SK-N-SH (cell line): ENCODE results near the gene PCDHA5. TPM values are rescaled to one million over a fixed set of nuclear protein-coding genes. Genes with fewer than 3 reads are reported as not detected.
"Not testable (repeated sequence)": the region's sequence is repeated elsewhere in the genome, so short reads cannot be mapped to it uniquely, and the experiment has no call there.

Experiments
- CTCF ChIA-PET: fragments of 300-600, 350-600 bp; formaldehyde crosslinking; extraction: SDS; loops from one replicate; lab custom pipeline; 2021; lab: Yijun Ruan, JAX
- POLR2A ChIA-PET: fragments of 350-600 bp; sonication (Branson Sonifier 250); formaldehyde crosslinking; extraction: SDS; loops from one replicate; lab custom pipeline; 2020; ENCODE audit warnings: antibody characterized with exemption, inconsistent platforms; lab: Yijun Ruan, JAX
- DNase-seq: peaks from one replicate; pipeline ENCODE4 v3.0.0; 2012
- H2AFZ ChIP-seq: fragments of 200-600 bp; sonication (generic); 2 replicates; pipeline ENCODE4 v1.8.1; 2016; ENCODE audit warnings: antibody characterized with exemption, mild to moderate bottlenecking, low read depth
- H3F3A ChIP-seq: fragments of 200-600 bp; sonication (generic); replicated peaks from 2 replicates; pipeline ENCODE3; 2016; ENCODE audit warnings: antibody characterized with exemption, mild to moderate bottlenecking; ENCODE audit not compliant: insufficient read depth
- H3K27ac ChIP-seq, 2 experiments: fragments of 200-500 bp in 1 of 2; fragments of 200-600 bp in 1 of 2; sonication (Bioruptor generic) in 1 of 2; sonication (generic), shearing (Covaris generic) in 1 of 2; 2 replicates each; pipeline versions ENCODE4 v1.5.1 to v1.6.1; 2014 to 2016; ENCODE audit warnings: low read depth in 2 of 2, inconsistent platforms in 1 of 2, low read length in 1 of 2, mild to moderate bottlenecking in 1 of 2, mixed read lengths in 1 of 2
- H3K27me3 ChIP-seq: fragments of 200-600 bp; sonication (generic), shearing (Covaris generic); 2 replicates; pipeline ENCODE4 v1.6.1; 2016; ENCODE audit warnings: mixed run types; ENCODE audit not compliant: insufficient read depth
- H3K36me3 ChIP-seq, 2 experiments: fragments of 200-500 bp in 1 of 2; fragments of 200-600 bp in 1 of 2; sonication (Bioruptor generic) in 1 of 2; sonication (generic) in 1 of 2; replicated peaks in 1 of 2; 2 replicates each; pipeline versions ENCODE3 to v1.5.1; 2014 to 2016; ENCODE audit warnings: low read length in 1 of 2, mild to moderate bottlenecking in 1 of 2; ENCODE audit not compliant: insufficient read depth in 2 of 2, control insufficient read depth in 1 of 2
- H3K4me1 ChIP-seq, 2 experiments: fragments of 200-500 bp in 1 of 2; fragments of 200-600 bp in 1 of 2; sonication (Bioruptor generic) in 1 of 2; sonication (generic), shearing (Covaris generic) in 1 of 2; 2 replicates each; pipeline versions ENCODE4 v1.5.1 to v1.6.1; 2014 to 2016; ENCODE audit warnings: low read depth in 1 of 2, low read length in 1 of 2, mixed run types in 1 of 2; ENCODE audit not compliant: insufficient read depth in 2 of 2, control insufficient read depth in 1 of 2
- H3K4me2 ChIP-seq: fragments of 200-600 bp; sonication (generic), shearing (Covaris generic); 2 replicates; pipeline ENCODE4 v1.6.1; 2017; ENCODE audit warnings: mixed run types
- H3K4me3 ChIP-seq, 2 experiments: fragments of 200-500 bp in 1 of 2; fragments of 200-600 bp in 1 of 2; sonication (Bioruptor generic) in 1 of 2; sonication (generic), shearing (Covaris generic) in 1 of 2; 2 replicates each; pipeline versions ENCODE4 v1.5.1 to v1.8.1; 2014 to 2016; ENCODE audit warnings: low read depth in 2 of 2, inconsistent platforms in 1 of 2, low read length in 1 of 2, mild to moderate bottlenecking in 1 of 2, mixed read lengths in 1 of 2, moderate library complexity in 1 of 2
- H3K79me2 ChIP-seq: fragments of 200-600 bp; sonication (generic); 2 replicates; pipeline ENCODE4 v1.8.1; 2017; ENCODE audit warnings: mild to moderate bottlenecking; ENCODE audit not compliant: insufficient read depth
- H3K9ac ChIP-seq: fragments of 200-600 bp; sonication (generic); 2 replicates; pipeline ENCODE4 v1.6.1; 2017; ENCODE audit warnings: mixed run types
- H3K9me2 ChIP-seq: fragments of 200-600 bp; sonication (generic); 2 replicates; pipeline ENCODE4 v1.6.1; 2017; ENCODE audit warnings: mixed run types
- H3K9me3 ChIP-seq: fragments of 200-600 bp; sonication (generic); 2 replicates; pipeline ENCODE4 v1.6.1; 2017; ENCODE audit warnings: mixed run types, mild to moderate bottlenecking, moderate library complexity
- H4K20me1 ChIP-seq: fragments of 200-600 bp; sonication (generic); 2 replicates; pipeline ENCODE4 v1.6.1; 2017; ENCODE audit warnings: mild to moderate bottlenecking, mixed run types; ENCODE audit not compliant: insufficient read depth
- RAD21 ChIP-seq: IDR thresholded peaks from 2 replicates; pipeline ENCODE4 v1.6.1; 2012; ENCODE audit warnings: mild to moderate bottlenecking, low read length
- RCOR1 ChIP-seq: fragments of 150-350 bp; IDR thresholded peaks from 2 replicates; pipeline ENCODE4 v1.6.1; 2017; ENCODE audit warnings: antibody characterized with exemption, low read length
- WGBS: methylation state at CpG from one replicate; pipeline ENCODE4 v1.1.6; 2017; ENCODE audit warnings: low lambda C conversion rate; 5-methylcytosine and 5-hydroxymethylcytosine counted together
- polyA plus RNA-seq, 3 experiments: library from polyadenylated mRNA; depleted of rRNA; stranded (reverse); fragments of >200 nt; gene quantifications; 2 replicates each; pipeline ENCODE4 v1.2.3, GENCODE V29; 2012
- TF ChIP-seq, protein P1 (sequence below): fragments of 150-350 bp; IDR thresholded peaks from 2 replicates; pipeline ENCODE4 v1.6.1; 2016; ENCODE audit warnings: mild to moderate bottlenecking, low read depth, low read length
- TF ChIP-seq, protein P2 (sequence below): fragments of 200-600 bp; sonication (generic); IDR thresholded peaks from 2 replicates; pipeline ENCODE4 v1.6.1; 2017; ENCODE audit warnings: antibody characterized with exemption, mild to moderate bottlenecking, moderate library complexity

PCDHA5 gene
- polyA plus RNA-seq, 1 of the 3 experiments (the other 2 are of a cell fraction): 0.02 TPM

DNA sequence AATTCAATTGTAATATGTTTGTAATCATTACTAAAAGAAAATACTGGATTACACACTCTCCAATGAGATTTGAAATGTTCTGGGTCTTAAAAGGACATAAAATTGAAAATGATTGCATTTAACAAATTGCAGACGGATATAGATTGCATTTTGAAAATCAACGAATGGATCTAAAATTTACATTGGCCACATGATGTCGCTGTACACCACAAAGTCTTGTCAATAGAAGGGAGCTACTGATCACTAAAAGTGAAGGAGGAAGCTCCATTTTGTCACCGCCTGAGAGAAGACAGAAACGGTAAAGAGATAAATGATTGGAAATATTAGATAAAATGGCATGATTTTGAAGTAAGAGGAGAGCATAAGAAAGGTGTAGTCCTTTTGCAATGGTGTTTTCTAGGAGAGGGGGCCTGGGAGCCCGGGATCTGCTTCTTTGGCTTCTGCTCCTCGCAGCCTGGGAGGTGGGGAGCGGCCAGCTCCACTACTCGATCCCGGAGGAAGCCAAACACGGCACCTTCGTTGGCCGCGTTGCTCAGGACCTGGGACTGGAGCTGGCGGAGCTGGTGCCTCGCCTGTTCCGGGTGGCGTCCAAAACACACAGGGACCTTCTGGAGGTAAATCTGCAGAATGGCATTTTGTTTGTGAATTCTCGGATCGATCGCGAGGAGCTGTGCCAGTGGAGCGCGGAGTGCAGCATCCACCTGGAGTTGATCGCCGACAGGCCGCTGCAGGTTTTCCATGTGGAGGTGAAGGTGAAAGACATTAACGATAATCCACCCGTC is 35.3 kb upstream of the PCDHA5 start, which contains the start of gene PCDHA1:
TSS of gene PCDHA1 (plus strand) at position 236 of the 782 bp plus-strand sequence.
- WGBS: 31% methylated on average over 27 of the region's 29 CpGs
- Histone ChIP-seq H3F3A (no peaks in the 10 kb centered on the region), H3K27ac (no peak within 1 kb of the TSS), H3K4me2 (0 out of 2 replicates have a peak within 1 kb of the TSS, but pooled peaks have one; percentile 7), H3K9me3 (peaks cover 8% of the 10 kb centered on the region; the same call in 1 of the 2 replicates), H4K20me1 (no peaks in the 10 kb centered on the region), H3K79me2 (no peaks in the 10 kb centered on the region), H2AFZ (no peak within 1 kb of the TSS), H3K4me3 (peak within 1 kb of the TSS in 1 of 2 experiments; percentile 31; a peak in 2 of 4 replicates), H3K9ac (no peak within 1 kb of the TSS), H3K9me2 (no peaks in the 10 kb centered on the region), H3K4me1 (no peaks in the 10 kb centered on the region), H3K36me3 (no peaks in the 10 kb centered on the region), H3K27me3 (no peaks in the 10 kb centered on the region)
- CTCF ChIA-PET: interaction anchor here (0.5 to 3.5 kb wide), 9 partner anchors 13 to 364 kb away, joined by 3 to 28 read pairs (median 4); partner anchors contain the start of genes PCDHA4, PCDHA8 and PCDHB6
- POLR2A ChIA-PET: no interaction called here
- peak; percentile 36 for DNase-seq
- peak; percentile 47 for TF ChIP-seq RAD21
- TF ChIP-seq RCOR1: no peak
- TF ChIP-seq, protein P1, sequence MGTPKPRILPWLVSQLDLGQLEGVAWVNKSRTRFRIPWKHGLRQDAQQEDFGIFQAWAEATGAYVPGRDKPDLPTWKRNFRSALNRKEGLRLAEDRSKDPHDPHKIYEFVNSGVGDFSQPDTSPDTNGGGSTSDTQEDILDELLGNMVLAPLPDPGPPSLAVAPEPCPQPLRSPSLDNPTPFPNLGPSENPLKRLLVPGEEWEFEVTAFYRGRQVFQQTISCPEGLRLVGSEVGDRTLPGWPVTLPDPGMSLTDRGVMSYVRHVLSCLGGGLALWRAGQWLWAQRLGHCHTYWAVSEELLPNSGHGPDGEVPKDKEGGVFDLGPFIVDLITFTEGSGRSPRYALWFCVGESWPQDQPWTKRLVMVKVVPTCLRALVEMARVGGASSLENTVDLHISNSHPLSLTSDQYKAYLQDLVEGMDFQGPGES: no peak
- TF ChIP-seq, protein P2, sequence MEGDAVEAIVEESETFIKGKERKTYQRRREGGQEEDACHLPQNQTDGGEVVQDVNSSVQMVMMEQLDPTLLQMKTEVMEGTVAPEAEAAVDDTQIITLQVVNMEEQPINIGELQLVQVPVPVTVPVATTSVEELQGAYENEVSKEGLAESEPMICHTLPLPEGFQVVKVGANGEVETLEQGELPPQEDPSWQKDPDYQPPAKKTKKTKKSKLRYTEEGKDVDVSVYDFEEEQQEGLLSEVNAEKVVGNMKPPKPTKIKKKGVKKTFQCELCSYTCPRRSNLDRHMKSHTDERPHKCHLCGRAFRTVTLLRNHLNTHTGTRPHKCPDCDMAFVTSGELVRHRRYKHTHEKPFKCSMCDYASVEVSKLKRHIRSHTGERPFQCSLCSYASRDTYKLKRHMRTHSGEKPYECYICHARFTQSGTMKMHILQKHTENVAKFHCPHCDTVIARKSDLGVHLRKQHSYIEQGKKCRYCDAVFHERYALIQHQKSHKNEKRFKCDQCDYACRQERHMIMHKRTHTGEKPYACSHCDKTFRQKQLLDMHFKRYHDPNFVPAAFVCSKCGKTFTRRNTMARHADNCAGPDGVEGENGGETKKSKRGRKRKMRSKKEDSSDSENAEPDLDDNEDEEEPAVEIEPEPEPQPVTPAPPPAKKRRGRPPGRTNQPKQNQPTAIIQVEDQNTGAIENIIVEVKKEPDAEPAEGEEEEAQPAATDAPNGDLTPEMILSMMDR: peak; percentile 29

DNA sequence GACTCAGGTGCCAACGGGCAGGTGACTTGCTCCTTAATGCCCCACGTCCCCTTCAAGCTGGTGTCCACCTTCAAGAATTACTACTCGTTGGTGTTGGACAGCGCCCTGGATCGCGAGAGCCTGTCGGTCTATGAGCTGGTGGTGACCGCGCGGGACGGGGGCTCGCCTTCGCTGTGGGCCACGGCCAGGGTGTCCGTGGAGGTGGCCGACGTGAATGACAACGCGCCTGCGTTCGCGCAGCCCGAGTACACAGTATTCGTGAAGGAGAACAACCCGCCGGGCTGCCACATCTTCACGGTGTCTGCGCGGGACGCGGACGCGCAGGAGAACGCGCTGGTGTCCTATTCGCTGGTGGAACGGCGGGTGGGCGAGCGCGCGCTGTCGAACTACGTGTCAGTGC is 34.0 kb upstream of the PCDHA5 start:
- POLR2A ChIA-PET, H3F3A ChIP-seq, DNase-seq, H3K4me3 ChIP-seq, H3K4me2 ChIP-seq, H3K4me1 ChIP-seq, H3K27ac ChIP-seq, H3K9me3 ChIP-seq, H4K20me1 ChIP-seq, H3K9me2 ChIP-seq, H3K9ac ChIP-seq, H3K36me3 ChIP-seq, H3K27me3 ChIP-seq, H2AFZ ChIP-seq, H3K79me2 ChIP-seq: not testable (repeated sequence)
- CTCF ChIA-PET: interaction anchor here (2.5 to 3.5 kb wide), 2 partner anchors 19 to 54 kb away, joined by 12 to 28 read pairs; partner anchors contain the start of genes PCDHA4 and PCDHA8
- WGBS: 82% methylated on average over 44 of the region's 44 CpGs

DNA sequence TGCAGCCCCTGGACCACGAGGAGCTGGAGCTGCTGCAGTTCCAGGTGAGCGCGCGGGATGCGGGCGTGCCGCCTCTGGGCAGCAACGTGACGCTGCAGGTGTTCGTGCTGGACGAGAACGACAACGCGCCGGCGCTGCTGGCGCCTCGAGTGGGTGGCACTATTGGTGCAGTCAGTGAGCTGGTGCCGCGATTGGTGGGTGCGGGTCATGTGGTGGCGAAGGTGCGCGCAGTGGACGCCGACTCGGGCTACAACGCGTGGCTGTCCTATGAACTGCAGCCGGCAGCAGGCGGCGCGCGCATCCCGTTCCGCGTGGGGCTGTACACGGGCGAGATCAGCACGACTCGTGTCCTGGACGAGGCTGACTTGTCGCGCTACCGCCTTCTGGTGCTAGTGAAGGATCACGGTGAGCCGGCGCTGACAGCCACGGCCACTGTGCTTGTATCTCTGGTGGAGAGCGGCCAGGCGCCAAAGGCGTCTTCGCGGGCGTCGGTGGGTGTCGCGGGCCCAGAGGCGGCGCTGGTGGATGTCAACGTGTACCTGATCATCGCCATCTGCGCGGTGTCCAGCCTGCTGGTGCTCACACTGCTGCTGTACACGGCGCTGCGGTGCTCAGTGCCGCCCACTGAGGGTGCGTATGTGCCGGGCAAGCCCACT is 33.4 kb upstream of the PCDHA5 start:
- DNase-seq, H3K9me3 ChIP-seq, H3K27ac ChIP-seq, H3K79me2 ChIP-seq, POLR2A ChIA-PET, H4K20me1 ChIP-seq, H2AFZ ChIP-seq, H3K36me3 ChIP-seq, H3K4me1 ChIP-seq, H3K27me3 ChIP-seq, H3F3A ChIP-seq, H3K4me3 ChIP-seq, H3K9ac ChIP-seq, H3K4me2 ChIP-seq, H3K9me2 ChIP-seq: not testable (repeated sequence)
- 87% methylated on average over 67 of the region's 70 CpGs for WGBS
- CTCF ChIA-PET: interaction anchor here (2.5 kb wide), 1 partner anchor 19 kb away, joined by 12 read pairs; the partner anchor contains the start of gene PCDHA4
